GM10847 (cell line): ENCODE results near the gene MKX.

Experiments used
- POLR2A ChIP-seq: IDR thresholded peaks from 2 replicates; pipeline ENCODE4 v1.6.1; 2011; ENCODE audit not compliant: insufficient read length; ENCODE audit errors: extremely low read depth

Gene MKX

DNA sequence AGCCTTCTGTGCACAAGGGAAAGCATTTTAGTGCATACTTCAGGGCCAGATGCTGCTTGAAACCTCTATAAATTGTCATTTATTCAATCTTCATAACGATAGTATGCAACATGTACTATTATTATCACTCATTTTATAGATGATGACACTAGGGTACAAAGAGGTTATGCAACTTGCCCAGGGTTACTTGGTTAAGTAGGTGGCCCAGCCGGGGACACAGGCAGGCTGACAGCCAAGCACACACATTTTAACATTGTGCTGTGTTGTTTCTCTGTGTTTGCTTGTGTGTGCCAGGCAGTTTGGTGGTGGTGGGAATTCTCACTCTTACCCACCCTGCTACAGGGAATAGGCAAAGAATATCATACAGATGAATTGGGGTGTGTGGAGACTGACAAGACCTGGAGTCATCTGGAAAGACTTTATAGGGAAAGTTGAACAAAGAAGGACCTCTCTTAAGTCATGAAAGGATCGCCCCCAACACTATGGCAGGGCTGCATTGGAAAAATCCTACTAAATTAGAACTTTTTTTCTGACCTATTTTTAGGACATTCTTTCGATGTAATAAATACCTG is 98.9 kb downstream of the MKX start:
- no peak for TF ChIP-seq POLR2A

- TF ChIP-seq POLR2A, result no peak
Measured at GRCh38 chr10:27646194-27646593, 99.4 kb downstream of the MKX start.

GRCh38 chr10:27644307-27644939 is 101.2 kb downstream of the MKX start:
- no peak for TF ChIP-seq POLR2A

- no peak for TF ChIP-seq POLR2A
Measured at GRCh38 chr10:27643301-27643700, 102.3 kb downstream of the MKX start.

DNA sequence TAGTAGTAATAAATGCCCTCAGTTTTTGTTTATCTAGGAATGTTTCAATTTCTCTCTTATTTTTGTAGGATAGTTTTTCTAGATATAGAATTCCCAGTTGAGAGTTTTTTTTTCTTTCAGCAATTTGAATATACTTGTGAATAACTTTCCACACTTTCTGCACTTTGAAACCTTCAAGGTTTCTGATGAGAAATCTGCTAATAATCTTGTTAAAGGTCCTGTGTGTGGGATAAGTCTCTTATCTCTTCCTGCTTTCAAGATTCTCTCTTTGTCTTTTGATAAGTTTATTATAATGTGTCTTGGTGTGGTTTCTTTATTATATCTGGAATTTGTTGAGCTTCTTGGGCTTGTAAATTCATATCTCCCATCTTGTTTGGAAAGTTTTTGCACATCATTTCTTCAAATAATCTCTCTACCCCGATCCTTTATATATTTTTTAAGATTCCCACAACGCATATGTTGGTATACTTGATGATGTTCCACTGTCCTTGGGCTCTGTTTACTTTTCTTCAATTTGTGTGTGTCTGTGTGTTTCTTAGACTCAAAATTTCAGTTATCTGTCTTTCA is 103.5 kb downstream of the MKX start:
- TF ChIP-seq POLR2A, result no peak

DNA sequence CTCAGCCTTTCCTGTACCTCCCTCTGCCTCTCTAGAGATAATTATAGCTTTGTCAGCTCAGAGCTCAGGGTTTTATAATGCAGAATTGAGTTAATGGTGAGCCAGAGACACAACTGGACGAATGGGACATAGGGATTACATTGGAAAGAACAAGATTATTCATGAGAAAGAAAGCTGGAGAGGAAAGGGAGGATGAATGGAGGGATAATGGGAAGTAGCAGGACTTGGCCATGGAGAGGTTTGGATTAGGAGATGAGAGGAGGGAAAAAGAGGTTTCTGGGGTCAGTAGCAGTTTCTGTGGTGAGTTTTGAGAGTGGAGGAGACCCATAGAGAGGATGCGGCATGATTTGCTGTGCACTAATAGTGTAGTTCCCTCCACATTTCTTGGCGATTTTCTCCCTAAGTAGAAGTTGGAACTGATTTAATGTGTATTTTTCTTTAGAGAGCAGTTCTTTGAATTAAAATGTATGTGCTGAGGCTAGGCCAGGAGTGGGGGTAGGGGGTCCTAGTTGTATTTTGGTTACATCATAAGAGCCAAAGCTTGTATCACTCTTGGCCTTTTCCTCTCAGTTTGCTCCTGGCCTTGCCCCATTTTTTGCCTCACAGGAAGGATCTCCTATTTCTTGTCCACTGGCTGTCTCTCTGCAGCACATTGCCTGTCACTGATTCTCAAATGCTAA is 107.4 kb downstream of the MKX start:
- no peak for TF ChIP-seq POLR2A

- TF ChIP-seq POLR2A, result no peak
Measured at GRCh38 chr10:27637601-27638000, 108.0 kb downstream of the MKX start.

GRCh38 chr10:27636816-27637215 is 108.8 kb downstream of the MKX start:
- TF ChIP-seq POLR2A, result no peak

DNA sequence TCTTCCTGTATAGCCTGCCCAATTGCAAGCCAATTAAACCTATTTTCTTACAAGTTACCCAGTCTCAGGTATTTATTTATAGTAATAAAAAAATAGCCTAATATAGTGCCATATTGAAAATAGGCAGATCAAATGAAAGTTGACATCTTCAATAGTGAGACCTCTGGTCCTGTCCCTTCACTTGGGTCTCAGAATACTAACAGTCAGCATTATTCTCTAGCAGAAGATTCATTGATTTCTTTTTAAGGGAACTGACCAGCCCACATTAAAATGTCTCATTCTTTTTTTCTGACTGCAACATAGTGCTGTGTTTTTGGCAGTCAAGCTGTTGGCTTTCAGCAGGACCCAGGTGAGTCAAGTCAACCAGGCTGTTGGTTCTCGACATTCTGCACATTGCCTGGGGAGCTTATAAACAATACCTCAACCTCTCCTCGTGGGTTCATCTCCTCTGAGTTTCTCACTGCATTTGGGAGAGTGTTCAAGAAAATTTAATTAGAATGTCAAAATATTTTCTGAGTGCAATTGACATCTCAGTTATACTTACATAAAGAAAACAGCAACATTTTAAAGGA is 109.8 kb downstream of the MKX start:
- no peak for TF ChIP-seq POLR2A

DNA sequence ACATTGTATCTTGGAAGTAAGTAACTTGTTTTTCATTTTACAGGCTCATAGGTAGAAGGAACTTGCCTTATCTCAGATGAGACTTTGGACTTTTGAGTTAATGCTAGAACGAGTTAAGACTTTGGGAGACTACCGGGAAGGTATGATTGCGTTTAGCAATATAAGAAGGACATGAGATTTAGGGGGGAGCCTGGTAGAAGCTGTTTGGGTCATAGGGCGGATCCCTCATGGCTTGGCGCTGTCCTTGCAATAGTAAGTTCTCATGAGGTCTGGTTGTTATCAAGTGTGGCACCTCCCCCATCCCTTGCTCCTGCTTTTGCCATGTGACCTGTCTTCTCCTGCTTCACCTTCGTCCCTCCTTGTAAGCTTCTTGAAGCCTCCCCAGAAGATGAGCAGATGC is 110.3 kb downstream of the MKX start:
- no peak for TF ChIP-seq POLR2A

DNA sequence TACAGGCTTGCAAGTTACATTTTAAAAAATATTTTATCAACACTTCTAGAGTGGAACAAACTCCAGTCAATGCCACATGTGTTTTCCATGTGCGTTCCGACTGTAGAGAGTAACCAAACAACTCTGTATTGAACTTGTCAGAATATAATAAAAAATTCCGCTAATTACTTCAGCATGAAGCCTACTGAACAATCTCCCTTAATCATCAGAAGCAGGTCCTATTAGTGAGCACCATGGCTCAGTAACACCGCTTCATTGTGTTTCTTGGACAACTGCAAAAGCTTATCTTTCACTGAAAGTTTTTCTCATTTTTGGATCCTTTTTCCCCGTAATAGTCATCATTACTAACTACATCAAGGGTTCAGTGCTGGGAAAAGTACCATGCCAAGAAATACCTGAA is 117.0 kb downstream of the MKX start:
- TF ChIP-seq POLR2A, result no peak

DNA sequence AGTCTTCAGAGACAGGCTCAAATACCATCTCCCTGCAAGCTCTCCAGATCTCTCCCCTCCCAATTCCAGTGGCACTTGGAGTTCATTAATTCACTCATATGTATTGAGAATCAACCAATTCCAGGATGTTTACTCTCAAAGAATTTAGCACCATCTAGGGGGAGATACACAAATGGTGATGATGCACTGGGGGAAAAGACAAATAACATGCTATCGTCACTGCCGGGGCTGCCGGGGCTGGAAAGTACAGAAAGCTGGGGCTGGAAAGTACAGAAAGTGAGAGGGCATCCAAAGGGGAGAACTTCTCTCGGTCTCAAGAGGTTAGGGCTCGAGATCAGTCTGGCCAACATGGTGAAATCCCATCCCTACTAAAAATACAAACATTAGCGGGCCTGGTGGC is 118.7 kb downstream of the MKX start:
- TF ChIP-seq POLR2A, result no peak

DNA sequence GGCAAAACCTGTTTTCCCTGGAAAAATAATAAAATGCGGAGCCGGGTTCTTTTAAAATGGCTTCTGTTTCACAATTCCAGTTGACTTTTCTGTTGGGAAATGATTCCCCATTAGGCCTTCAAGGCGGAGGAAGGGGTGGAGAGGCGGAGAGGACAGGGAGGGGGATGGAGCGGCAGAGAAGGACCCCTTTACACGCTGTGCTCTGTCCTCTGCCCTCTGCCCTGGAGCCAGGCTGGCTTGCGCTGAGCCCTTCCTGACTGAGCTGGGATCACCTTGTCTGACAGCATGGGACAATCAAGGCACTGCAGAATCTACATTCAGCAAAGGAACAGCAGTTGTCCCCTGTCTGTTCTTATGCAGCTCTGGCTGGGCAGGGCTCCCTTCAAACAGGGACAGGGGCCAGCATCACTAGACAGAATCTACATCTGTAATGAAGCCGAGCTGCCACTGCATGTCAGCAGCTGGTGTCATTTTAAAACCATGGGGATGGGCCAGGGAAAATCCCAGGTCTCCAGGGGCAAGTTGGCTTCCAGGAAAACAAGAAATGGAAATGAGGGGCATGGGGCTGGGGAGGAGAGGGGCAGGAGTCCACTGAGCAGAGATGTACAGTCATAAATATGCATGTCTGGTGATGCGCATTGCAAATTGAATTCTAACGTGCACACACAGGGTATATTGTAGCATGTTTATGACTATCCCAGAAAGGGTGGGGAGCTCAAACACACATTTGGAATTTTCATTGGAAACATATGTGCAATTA is 120.0 kb downstream of the MKX start:
- TF ChIP-seq POLR2A, result no peak

- TF ChIP-seq POLR2A, result no peak
Measured at GRCh38 chr10:27624941-27625340, 120.7 kb downstream of the MKX start.
